MCF 10A (cell line): ENCODE results near the gene ABCA13. TPM values are rescaled to one million over a fixed set of nuclear protein-coding genes. Genes with fewer than 3 reads are reported as not detected.
"Not testable (repeated sequence)": the region's sequence is repeated elsewhere in the genome, so short reads cannot be mapped to it uniquely, and the experiment has no call there.

Experiments used
- BruUV-seq: library from RNA; stranded (reverse); fragments of 400-500 nt; replicated peaks from 2 replicates; lab custom pipeline; 2021; lab: Mats Ljungman, UMichigan
- CTCF ChIA-PET: fragments of 300-600 bp; sonication (Branson Sonifier 250); formaldehyde crosslinking; extraction: SDS; loops from one replicate; lab custom pipeline; 2021; ENCODE audit warnings: antibody characterized with exemption, inconsistent platforms; lab: Yijun Ruan, JAX
- POLR2A ChIA-PET: fragments of 300-600, 350-650 bp; sonication (Branson Sonifier 250); formaldehyde crosslinking; extraction: SDS; loops from one replicate; lab custom pipeline; 2020; ENCODE audit warnings: antibody characterized with exemption, inconsistent platforms; lab: Yijun Ruan, JAX
- DNase-seq: peaks from one replicate; pipeline ENCODE4 v3.0.0-alpha.2; 2018; ENCODE audit not compliant: unreplicated experiment
- H3K27ac Mint-ChIP-seq: one replicate; pipeline ENCODE4 v1.8.0; 2022; ENCODE audit warnings: mild to moderate bottlenecking, low read depth, mixed read lengths; ENCODE audit not compliant: unreplicated experiment
- H3K27me3 Mint-ChIP-seq: one replicate; pipeline ENCODE4 v1.8.0; 2022; ENCODE audit warnings: mixed read lengths; ENCODE audit not compliant: insufficient read depth, unreplicated experiment
- H3K36me3 Mint-ChIP-seq: one replicate; pipeline ENCODE4 v1.8.0; 2022; ENCODE audit warnings: mild to moderate bottlenecking, moderate library complexity, mixed read lengths; ENCODE audit not compliant: insufficient read depth, unreplicated experiment
- H3K4me1 Mint-ChIP-seq: one replicate; pipeline ENCODE4 v1.8.0; 2022; ENCODE audit warnings: mixed read lengths; ENCODE audit not compliant: insufficient read depth, unreplicated experiment
- H3K4me3 Mint-ChIP-seq: one replicate; pipeline ENCODE4 v1.8.0; 2022; ENCODE audit warnings: mild to moderate bottlenecking, moderate library complexity, mixed read lengths; ENCODE audit not compliant: unreplicated experiment
- H3K9me3 Mint-ChIP-seq: one replicate; pipeline ENCODE4 v1.8.0; 2022; ENCODE audit warnings: mixed read lengths; ENCODE audit not compliant: unreplicated experiment
- CTCF ChIP-seq: fragments of 200-600 bp; IDR thresholded peaks from one replicate; pipeline ENCODE4 v1.8.0; 2022; ENCODE audit warnings: antibody characterized with exemption, mild to moderate bottlenecking; ENCODE audit not compliant: unreplicated experiment
- intact Hi-C: fragments of 100-400 bp; cut with micrococcal nuclease; formaldehyde crosslinking; loops from 2 replicates; pipeline ENCODE4 v1.14.1; 2022
- total RNA-seq: library from RNA; stranded (reverse); gene quantifications from 2 replicates; pipeline ENCODE4 v1.2.3, GENCODE V29; 2022

Gene ABCA13
- total RNA-seq, 1 experiment from 2014 or later = 0.30 TPM

GRCh38 chr7:48147078-48147591 is 24.1 kb upstream of the ABCA13 start:
- BruUV-seq = no TSS peak
- Mint-ChIP-seq H3K27me3 (peaks cover 46% of the 10 kb centered on the region), H3K4me1 (no peaks in the 10 kb centered on the region), H3K36me3 (no peaks in the 10 kb centered on the region), H3K27ac (no peak overlapping the region), H3K4me3 (no peak overlapping the region), H3K9me3 (no peaks in the 10 kb centered on the region)
- DNase-seq = no peak
- ChIA-PET CTCF (interaction anchor here (0.6 to 1.7 kb wide), 3 partner anchors 72 to 881 kb away, joined by 3 to 10 read pairs (median 3); no protein-coding TSS in a partner anchor), POLR2A (no interaction called here)
- intact Hi-C loops = no loop called here
- no peak for TF ChIP-seq CTCF

GRCh38 chr7:48147690-48148089 is 23.6 kb upstream of the ABCA13 start:
- CTCF ChIA-PET = interaction anchor here (0.6 to 1.7 kb wide), 3 partner anchors 203 to 882 kb away, joined by 3 to 10 read pairs (median 3); no protein-coding TSS in a partner anchor
- H3K4me3 Mint-ChIP-seq, POLR2A ChIA-PET, H3K9me3 Mint-ChIP-seq, H3K4me1 Mint-ChIP-seq, BruUV-seq, H3K27ac Mint-ChIP-seq, intact Hi-C loops, DNase-seq, H3K36me3 Mint-ChIP-seq: not testable (repeated sequence)
- H3K27me3 Mint-ChIP-seq = peaks cover 46% of the 10 kb centered on the region

- Mint-ChIP-seq H3K36me3 (no peaks in the 10 kb centered on the region), H3K4me3 (no peak overlapping the region), H3K4me1 (no peaks in the 10 kb centered on the region), H3K9me3 (no peaks in the 10 kb centered on the region), H3K27me3 (peaks cover 41% of the 10 kb centered on the region), H3K27ac (no peak overlapping the region)
- ChIA-PET CTCF (interaction anchor here (0.6 to 1.7 kb wide), 2 partner anchors 202 to 203 kb away, joined by 3 to 10 read pairs; no protein-coding TSS in a partner anchor), POLR2A (no interaction called here)
- no TSS peak for BruUV-seq
- no peak for TF ChIP-seq CTCF
- DNase-seq = no peak
- intact Hi-C loops = no loop called here
Observed at GRCh38 chr7:48148311-48148710, 22.9 kb upstream of the ABCA13 start.

- H3K36me3 Mint-ChIP-seq = no peaks in the 10 kb centered on the region
- no peaks in the 10 kb centered on the region for H3K4me1 Mint-ChIP-seq
- intact Hi-C loops = no loop called here
- H3K27ac Mint-ChIP-seq = no peak overlapping the region
- TF ChIP-seq CTCF = no peak
- H3K9me3 Mint-ChIP-seq = no peaks in the 10 kb centered on the region
- BruUV-seq = no TSS peak
- no peak for DNase-seq
- H3K27me3 Mint-ChIP-seq = peaks cover 34% of the 10 kb centered on the region
- ChIA-PET POLR2A (no interaction called here), CTCF (interaction anchor here (2.2 kb wide), 1 partner anchor 44 kb away, joined by 5 read pairs; no protein-coding TSS in a partner anchor)
- no peak overlapping the region for H3K4me3 Mint-ChIP-seq
Observed at GRCh38 chr7:48149058-48149457, 22.2 kb upstream of the ABCA13 start.
